Head of caudate nucleus (tissue), 42 donors: Measurements from ENCODE around the gene POLR3B.
"Not testable (repeated sequence)": the region's sequence is repeated elsewhere in the genome, so short reads cannot be mapped to it uniquely, and the experiment has no call there.

Source experiments
- DNase-seq, 42 donors: peaks; one replicate each; pipeline versions ENCODE4 v3.0.0 to v3.0.0-alpha.2; 2020 to 2021; ENCODE audit warnings: mixed read lengths in 7 of 42
- intact Hi-C: fragments of 100-400 bp; cut with DNase I; formaldehyde crosslinking; loops from one replicate; pipeline ENCODE4 v1.15.0; 2022

Gene POLR3B

DNA sequence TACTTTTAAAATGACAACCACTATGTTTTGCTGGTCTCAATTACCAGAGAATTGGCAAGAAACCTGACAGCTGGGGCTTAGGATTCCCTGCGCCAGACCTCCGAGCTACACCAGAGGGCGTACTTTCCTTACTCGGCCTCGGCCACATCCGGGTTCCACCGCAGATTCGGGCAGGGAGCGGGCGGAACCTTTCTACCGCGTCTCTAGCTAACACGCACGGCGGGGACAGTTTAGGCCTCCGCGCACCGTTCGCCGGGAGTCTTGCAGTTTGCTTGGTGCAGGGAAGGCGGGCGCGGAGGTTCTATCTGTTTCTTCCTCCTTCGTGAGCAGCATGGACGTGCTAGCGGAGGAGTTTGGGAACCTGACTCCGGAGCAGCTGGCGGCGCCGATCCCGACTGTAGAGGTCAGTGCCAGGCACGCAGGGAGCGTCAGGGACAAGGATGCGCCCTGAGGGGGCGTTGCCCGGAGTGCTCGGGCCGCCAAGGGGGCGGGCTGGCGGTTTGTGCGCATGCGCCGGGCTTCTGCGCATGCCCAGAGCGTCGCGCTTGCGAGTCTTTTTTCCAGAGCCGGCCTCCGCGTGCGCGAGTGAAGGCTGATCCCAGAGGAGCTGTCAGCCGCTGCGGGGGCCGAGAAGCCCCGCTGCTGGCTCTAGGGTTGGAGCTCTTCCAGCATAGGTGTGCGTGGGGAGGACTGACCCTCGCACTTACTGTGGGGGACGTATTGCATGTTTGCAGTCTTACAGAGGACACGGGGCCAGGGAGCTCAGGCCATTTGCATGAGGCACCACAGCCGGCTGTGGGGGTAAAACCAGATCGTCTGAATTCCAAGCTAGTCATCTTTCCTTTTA, at the start of gene POLR3B:
Gene POLR3B, plus strand, starts transcription at position 200 of the 847 bp plus-strand sequence. Its CDS starts 132 bp downstream, at position 332.
- DNase-seq: peak; percentile 90 to 98 (median 96)
- intact Hi-C loops: loop anchor here (2.0 to 5.0 kb wide), 3 partner anchors 53 to 130 kb away; partner anchors contain the start of gene CKAP4

DNA sequence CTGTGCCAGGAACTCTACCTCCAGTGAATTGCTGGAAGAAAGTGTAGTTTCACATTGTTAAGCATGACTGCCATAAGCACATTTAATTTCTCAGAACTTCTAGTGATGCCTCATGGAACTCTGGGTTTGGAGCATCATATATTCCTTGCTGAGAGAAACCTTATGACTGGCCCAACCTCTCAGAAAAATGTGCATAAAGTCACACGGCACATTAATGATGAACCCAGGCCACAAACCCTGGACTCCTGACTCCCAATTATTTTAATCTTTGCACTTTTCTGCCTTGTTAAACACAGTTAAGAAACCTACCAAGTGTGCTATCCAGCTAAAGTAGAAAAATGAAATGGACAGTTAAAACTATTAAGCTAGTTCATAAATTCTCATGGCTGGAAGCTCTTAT, 49.4 kb upstream of the POLR3B start:
- intact Hi-C loops: no loop called here
- no peak for DNase-seq

GRCh38 chr12:106308611-106309010, 48.9 kb upstream of the POLR3B start:
- intact Hi-C loops: no loop called here
- DNase-seq: no peak

DNA sequence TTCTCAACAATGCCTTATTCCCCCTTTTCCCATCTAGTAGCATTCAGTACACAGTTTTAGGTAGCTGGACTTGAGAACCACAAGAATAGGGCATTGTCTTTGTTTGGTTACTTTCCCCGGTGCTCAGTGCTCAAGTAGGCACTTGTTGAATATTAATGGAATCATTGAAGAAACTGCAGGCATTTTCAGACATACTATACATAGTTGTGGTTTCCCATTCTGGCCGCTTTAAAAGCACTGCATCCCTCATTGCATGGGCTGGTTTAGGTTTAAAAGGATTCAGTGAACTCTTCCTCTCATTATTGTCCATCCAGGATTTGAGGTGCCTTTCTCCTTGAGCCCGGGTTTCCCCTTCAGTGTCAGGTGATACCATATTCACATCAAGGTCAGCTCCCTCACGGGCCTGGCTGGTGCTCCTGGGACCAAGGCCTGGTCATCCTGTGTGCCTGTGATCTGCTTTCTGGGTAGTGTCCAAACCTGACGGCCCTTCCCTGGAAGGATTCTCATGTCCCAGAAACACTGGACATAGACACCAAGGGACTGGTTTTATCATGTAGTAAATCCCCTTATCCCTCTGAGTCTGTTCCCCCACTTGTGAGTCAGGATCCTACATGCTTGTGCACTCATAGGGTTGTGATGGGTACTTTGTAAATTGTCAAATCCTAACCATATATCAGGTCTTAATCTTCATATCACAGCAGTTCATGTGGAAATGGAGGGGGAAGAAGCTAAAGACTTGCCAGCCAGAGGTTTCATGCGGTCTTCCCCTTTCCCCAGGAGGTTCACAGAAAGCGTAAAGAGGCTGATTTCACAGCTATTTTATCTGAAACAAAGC, 47.7 kb upstream of the POLR3B start:
- intact Hi-C loops: no loop called here
- DNase-seq: no peak

DNA sequence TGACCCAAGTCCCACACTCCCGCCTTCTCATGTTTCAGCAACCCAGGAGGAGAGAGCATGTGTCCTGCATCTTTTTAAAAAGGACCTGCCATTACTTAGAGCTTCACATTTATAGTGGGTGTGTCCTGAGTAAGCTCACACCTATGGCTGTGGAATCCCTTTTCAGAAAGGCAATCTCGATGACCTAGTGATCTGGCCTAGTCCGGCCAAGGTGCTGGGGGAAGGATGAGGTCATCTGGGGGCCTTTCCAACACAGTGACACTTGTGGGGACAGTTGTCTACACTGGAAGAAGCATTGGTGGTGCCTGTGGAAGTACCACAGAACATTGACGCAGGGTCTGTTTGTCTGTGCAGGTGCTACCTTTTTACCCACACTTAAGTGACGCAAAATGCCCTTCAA, 46.9 kb upstream of the POLR3B start:
- intact Hi-C loops: no loop called here

DNA sequence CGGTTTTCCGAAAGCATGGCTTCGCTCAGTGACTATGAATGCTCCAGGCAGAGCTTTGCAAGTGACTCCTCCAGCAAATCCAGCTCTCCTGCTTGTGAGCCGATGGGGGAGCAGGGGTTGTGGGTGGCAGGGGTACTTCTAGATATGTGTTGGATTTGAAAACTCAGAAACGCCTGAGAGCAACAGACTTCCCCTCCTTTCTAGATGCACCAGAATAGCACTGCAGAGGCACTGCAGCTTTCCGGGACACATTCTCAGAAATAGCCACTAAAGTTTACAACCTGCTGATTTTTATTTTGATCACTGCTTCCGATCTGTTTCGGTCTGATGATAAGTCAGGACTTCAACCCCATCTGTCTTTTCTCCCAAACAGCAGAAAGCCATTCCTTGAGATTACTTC, 46.4 kb upstream of the POLR3B start:
- no peak for DNase-seq
- intact Hi-C loops: no loop called here

More for the DNA sequence above, 46.9 kb upstream of the POLR3B start:
- no peak for DNase-seq

DNA sequence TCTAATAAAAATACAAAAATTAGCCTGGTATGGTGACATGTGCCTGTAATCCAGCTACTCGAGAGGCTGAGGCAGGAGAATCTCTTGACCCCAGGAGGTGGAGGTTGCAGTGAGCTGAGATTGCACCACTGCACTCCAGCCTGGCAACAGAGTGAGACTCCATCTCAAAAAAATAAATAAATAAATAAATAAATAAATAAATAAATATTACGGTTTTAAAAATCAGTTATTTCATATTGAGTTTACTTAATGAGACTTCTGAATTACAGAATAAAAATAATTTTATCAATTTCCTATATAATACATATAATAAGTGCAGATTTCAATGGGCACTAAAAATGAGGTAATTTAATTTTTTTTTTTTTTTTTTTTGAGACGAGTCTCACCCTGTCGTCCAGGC, 44.1 kb upstream of the POLR3B start:
- DNase-seq, intact Hi-C loops: not testable (repeated sequence)

DNA sequence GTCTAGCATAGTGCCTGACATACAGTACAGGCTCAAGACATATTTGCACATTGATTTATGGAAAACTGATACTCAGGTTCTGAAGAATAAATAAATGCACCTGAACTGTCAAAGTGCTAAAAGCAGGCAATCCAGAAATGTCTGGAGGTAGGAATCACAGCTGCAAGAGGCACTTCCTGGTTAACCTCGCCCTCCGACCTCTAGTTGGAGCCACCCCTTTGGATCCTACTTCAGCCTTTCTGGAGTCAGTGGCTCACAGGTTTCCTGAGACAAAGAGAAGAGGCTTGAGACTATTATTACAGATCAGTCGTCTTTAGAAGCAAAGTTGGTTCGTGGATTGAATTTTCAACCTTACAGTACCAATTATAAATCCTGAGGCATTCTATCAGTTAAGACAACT, 42.0 kb upstream of the POLR3B start:
- intact Hi-C loops: no loop called here
- DNase-seq: no peak

DNA sequence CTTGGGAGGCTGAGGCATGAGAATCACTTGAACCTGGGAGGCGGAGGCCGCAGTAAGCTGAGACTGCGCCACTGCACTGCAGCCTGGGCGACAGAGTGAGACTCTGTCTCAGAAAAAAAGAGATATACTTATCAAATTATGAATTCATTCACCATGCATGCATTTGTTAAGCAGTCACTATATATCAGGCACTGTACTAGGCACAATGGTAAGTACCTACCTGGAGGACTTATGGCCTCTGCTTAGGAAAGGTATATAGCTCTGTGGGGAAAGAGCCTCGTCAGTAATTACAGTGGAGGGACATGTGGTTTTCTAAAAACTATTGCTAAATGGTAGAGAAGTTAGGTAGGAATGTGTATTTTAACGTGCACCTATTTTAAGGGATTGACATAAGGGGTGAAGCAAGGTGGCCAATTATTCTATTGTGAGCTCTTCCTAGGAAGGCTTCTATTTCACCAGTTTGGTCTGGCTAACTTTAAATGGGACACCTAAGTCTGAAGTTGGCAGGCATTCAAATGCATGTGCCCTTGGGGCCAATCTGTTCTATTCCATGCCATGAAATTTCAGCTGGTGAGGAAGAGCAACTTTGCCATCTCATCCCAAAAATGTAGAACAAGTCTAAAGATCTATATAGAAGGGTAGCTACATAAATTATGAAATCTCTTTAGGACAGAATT, 40.0 kb upstream of the POLR3B start:
- DNase-seq: no peak
- intact Hi-C loops: no loop called here

DNA sequence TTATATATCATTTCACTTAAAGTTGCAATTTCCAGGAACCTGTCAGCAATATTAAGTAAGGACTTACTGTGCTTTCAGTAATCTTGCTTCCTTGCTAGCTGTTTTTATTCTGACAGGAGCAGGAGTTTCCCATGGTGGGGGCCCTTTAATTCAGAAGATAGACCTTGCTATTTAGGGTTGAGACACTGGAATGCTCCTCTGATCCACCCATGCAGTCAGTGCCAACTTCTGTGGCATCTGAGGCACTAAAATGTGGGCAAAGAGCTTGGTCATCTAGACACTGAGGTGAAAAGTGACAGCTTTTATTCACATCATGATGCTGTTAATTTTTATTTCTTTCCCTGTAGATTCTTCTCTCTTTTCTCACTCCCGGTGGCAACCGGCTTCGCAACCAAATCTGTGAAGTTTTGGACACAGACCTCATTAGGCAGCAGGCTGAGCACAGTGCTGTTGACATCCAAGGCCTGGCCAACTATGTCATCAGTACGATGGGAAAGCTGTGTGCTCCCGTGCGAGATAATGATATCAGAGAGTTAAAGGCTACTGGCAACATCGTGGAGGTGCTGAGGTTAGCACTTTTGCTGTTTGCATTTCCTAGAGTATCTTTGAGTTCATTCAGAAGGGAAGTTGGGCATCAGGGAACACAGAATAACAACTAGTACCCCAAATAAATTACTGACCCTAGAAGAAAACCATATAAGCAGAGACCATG, 36.3 kb upstream of the POLR3B start:
- DNase-seq: no peak
- intact Hi-C loops: no loop called here

- DNase-seq: no peak
- intact Hi-C loops: no loop called here
Measured at GRCh38 chr12:106323537-106323936, 34.0 kb upstream of the POLR3B start.

DNA sequence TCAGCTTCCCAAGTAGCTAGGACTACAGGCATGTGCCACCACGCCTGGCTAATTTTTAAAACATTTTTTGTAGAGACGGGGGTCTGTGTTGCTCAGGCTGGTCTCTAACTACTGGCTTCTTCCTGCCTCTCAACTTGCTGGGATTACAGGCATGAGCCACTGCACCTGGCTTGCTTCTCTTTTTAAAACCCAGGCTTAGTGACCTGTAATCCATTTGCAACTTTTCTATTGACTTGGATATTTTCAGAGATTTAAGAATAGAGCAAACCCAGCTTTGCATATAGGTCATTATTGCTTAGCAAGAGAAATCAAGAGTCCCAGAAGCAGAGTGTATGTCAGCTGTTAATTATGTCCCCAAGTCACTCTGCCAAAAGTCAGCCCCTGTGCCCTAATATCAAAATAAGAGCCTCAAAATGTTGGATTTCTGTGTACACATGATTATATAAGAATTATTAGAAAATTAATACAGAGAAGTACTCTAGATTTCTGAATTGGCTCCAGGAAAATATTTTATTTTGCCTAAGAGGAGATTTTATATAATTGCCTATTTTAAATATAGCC, 30.2 kb upstream of the POLR3B start:
- intact Hi-C loops: no loop called here
- DNase-seq: no peak

GRCh38 chr12:106328735-106329134, 28.8 kb upstream of the POLR3B start:
- intact Hi-C loops: no loop called here
- no peak for DNase-seq

DNA sequence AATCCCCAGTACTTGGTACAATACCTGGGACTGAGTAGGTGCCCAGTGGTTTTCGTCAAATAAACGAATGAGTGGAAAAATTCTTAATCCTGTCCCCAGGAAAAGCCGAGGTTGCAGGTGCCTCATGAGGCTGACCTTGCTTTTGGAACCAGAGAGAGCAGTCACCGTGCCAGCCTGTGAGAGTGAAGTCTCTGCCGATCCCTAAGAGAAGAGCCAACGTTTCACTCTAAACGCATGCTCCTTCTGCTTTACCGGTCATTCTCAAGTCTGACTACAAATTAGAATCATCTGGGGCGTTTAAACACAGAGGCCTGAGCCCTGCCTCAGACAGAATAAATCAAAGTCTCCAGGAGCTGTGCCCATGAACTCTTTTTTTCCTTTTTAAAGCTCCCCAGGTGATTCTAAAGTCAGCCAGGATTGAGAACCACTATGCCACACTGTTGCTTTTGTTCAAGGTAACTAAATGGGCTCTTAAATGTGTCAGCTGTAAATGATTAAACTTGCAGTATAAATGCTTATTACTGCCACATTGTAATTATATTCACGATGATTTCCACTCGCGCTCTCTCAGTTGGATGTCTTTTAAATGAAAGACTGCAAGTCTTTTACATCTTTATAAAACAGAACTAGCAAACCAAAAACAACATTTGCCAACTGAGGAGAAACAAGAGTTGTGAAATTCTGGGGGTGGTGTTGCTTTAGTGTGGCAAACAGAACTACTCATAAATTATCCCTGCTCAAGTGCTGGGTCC, 28.1 kb upstream of the POLR3B start:
- peak in 1 of 42 donors; percentile 44 for DNase-seq
- intact Hi-C loops: no loop called here

GRCh38 chr12:106331599-106331998, 25.9 kb upstream of the POLR3B start:
- no peak for DNase-seq
- intact Hi-C loops: no loop called here

- DNase-seq: no peak
Measured at GRCh38 chr12:106332536-106332935, 25.0 kb upstream of the POLR3B start.

DNA sequence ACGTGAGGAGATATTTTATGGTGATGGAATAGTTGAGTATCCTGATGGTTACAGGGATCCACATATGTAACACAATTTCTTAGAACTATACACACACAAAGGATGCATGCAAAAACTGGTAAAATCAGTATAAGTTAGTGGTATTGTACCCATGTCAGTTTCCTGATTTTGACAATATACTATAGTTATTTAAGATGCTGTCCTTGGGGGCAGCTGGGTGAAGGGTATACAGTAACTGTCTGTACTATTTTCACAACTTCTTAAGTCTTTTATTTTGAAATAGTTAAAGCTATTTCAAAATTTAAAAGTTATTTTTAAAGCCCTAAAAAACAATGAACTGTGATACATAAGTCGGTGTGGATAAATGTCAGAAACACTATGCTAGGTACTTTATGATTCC, 24.5 kb upstream of the POLR3B start:
- DNase-seq: no peak
- intact Hi-C loops: no loop called here

More at GRCh38 chr12:106332536-106332935, 25.0 kb upstream of the POLR3B start:
- intact Hi-C loops: no loop called here

DNA sequence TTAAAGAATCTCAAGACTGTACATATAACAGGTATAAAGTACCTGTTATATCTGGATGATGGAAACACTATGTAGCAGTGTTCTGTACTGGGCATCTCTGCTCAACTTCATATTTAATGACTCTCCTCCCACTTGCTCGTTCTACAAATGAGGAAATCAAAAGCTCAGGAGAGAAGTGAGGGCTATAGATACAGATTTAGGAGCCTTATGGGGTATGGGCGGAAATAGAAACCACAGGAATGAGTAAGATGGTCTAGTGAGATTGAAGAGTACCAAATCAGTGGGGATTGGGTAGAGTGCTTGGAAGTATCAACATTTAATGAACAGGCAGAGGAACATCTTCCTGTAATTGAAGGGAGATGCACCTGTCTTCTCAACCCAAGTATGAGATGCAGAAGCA, 23.8 kb upstream of the POLR3B start:
- intact Hi-C loops: no loop called here

More for the DNA sequence above, 23.8 kb upstream of the POLR3B start:
- DNase-seq: no peak
